Psoas muscle (tissue), 8 donors: ENCODE data around the gene ADGRG7. TPM values are rescaled to one million over a fixed set of nuclear protein-coding genes. Genes with fewer than 3 reads are reported as not detected.

Experiments
- ATAC-seq, 4 donors: fragments of 200-7000 bp; cut with Tn5 transposase; one replicate each; pipeline ENCODE4 v1.9.1; 2020; ENCODE audit warnings: moderate library complexity in 3 of 4, mild to moderate bottlenecking in 2 of 4
- DNase-seq, 2 donors: peaks; one replicate each; pipeline ENCODE4 v3.0.0-alpha.2; 2020
- H3K27ac ChIP-seq: fragments of 200-600 bp; one replicate; pipeline ENCODE4 v1.8.0; 2022
- H3K27me3 ChIP-seq, 3 donors: fragments of 200-600 bp in 1 of 3; one replicate each; pipeline versions ENCODE4 v1.6.1 to v1.8.0; 2013 to 2022; ENCODE audit warnings: low read length in 2 of 3, mild to moderate bottlenecking in 2 of 3, moderate library complexity in 1 of 3; ENCODE audit not compliant: insufficient read depth in 3 of 3
- H3K36me3 ChIP-seq, 2 donors: fragments of 200-600 bp in 1 of 2; one replicate each; pipeline versions ENCODE4 v1.6.1 to v1.8.0; 2013 to 2022; ENCODE audit warnings: low read depth in 1 of 2, mild to moderate bottlenecking in 1 of 2, moderate library complexity in 1 of 2; ENCODE audit not compliant: insufficient read depth in 1 of 2
- H3K4me1 ChIP-seq: fragments of 200-600 bp; one replicate; pipeline ENCODE4 v1.8.0; 2022
- H3K4me3 ChIP-seq: fragments of 200-600 bp; one replicate; pipeline ENCODE4 v1.8.0; 2022; ENCODE audit warnings: mild to moderate bottlenecking
- H3K9me3 ChIP-seq: fragments of 200-600 bp; one replicate; pipeline ENCODE4 v1.8.0; 2022
- CTCF ChIP-seq: fragments of 200-600 bp; IDR thresholded peaks from one replicate; pipeline ENCODE4 v1.8.0; 2022; ENCODE audit warnings: antibody characterized with exemption
- WGBS, 3 donors: extraction: QIAGEN DNeasy Blood & Tissue Kit; methylation state at CpG; one replicate each; pipeline versions ENCODE4 v1.1.6 to v1.1.7; 2013; 5-methylcytosine and 5-hydroxymethylcytosine counted together
- intact Hi-C, 2 donors: fragments of 100-400 bp; cut with DNase I; formaldehyde crosslinking; loops; one replicate each; pipeline versions ENCODE4 v1.11.0 to v1.14.2; 2022
- polyA plus RNA-seq, 3 donors: library from polyadenylated mRNA; stranded (reverse); fragments of 200-250 nt; gene quantifications; one replicate each; pipeline ENCODE4 v1.2.3, GENCODE V29; 2013
- total RNA-seq, 4 donors: library from RNA; stranded (reverse); fragmentation: NEBNext Ultra II Directional in 2 of 4; extraction: Animal tissue kit (Norgen Biotek cat#: 25700) in 2 of 4; gene quantifications; one replicate each; pipeline versions ENCODE4 v1.2.1 to v1.2.4, GENCODE V29; 2021 to 2023
- donor health status: healthy with polysubstance abuse.
- donor health status: DM: no; HTN: no; CAD: no; lungs with moderate emphysema.
- donor health status: Bipolar disorder and iron deficiency.
- donor health status: healthy.
- donor health status: DM: yes; HTN: yes; CAD: no.
- donor health status: DM: no; HTN: no; CAD: no.
- donor health status: DM: no; HTN: no; CAD: no.
- donor health status: DM: yes; HTN: yes; CAD: no.

ADGRG7 gene
- total and polyA plus RNA-seq, 7 donors = 0.04 to 0.22 TPM; not detected in 5

- intact Hi-C loops = no loop called here
- Histone ChIP-seq H3K4me3 (no peak overlapping the region), H3K9me3 (no peaks in the 10 kb centered on the region), H3K27me3 (no peaks in the 10 kb centered on the region), H3K36me3 (no peaks in the 10 kb centered on the region), H3K27ac (no peak overlapping the region), H3K4me1 (no peaks in the 10 kb centered on the region)
- ATAC-seq (no peak), DNase-seq (no peak)
- 94 to 97% (median 95%) methylated on average over 3 of the region's 3 CpGs for WGBS, 3 donors
- TF ChIP-seq CTCF = no peak
Observed at GRCh38 chr3:100584101-100584660, 25.2 kb upstream of the ADGRG7 start.

- TF ChIP-seq CTCF = no peak
- ATAC-seq (no peak), DNase-seq (no peak)
- Histone ChIP-seq H3K36me3 (no peaks in the 10 kb centered on the region), H3K4me1 (no peaks in the 10 kb centered on the region), H3K9me3 (no peaks in the 10 kb centered on the region), H3K4me3 (no peak overlapping the region), H3K27ac (no peak overlapping the region), H3K27me3 (no peaks in the 10 kb centered on the region)
- 77 to 100% (median 95%) methylated on average over 3 of the region's 3 CpGs for WGBS, 3 donors
- intact Hi-C loops = loop anchor here in 1 of 2 donors (5.0 kb wide), 1 partner anchor 270 kb away; no protein-coding TSS in a partner anchor
Observed at GRCh38 chr3:100586832-100587231, 22.6 kb upstream of the ADGRG7 start.

- intact Hi-C loops = loop anchor here in 1 of 2 donors (5.0 kb wide), 1 partner anchor 271 kb away; no protein-coding TSS in a partner anchor
- no peaks in the 10 kb centered on the region for H3K4me1 ChIP-seq
- DNase-seq (no peak), ATAC-seq (no peak)
- no peak overlapping the region for H3K4me3 ChIP-seq
- H3K27ac ChIP-seq = no peak overlapping the region
- no peaks in the 10 kb centered on the region for H3K9me3 ChIP-seq
- TF ChIP-seq CTCF = no peak
- no peaks in the 10 kb centered on the region for H3K36me3 ChIP-seq
- no peaks in the 10 kb centered on the region for H3K27me3 ChIP-seq
- 70 to 82% (median 81%) methylated on average over 1 of the region's 1 CpG for WGBS, 3 donors
Observed at GRCh38 chr3:100588251-100588650, 21.1 kb upstream of the ADGRG7 start.

- peak; percentile 81 to 93 (median 83) for ATAC-seq
- no peaks in the 10 kb centered on the region for H3K9me3 ChIP-seq
- no peak for DNase-seq
- H3K27ac ChIP-seq = no peak overlapping the region
- TF ChIP-seq CTCF = peak; percentile 91
- H3K4me3 ChIP-seq = peak overlapping the region; percentile 32
- intact Hi-C loops = loop anchor here (2.0 to 10.0 kb wide), 3 partner anchors 127 to 765 kb away; no protein-coding TSS in a partner anchor
- H3K4me1 ChIP-seq = no peaks in the 10 kb centered on the region
- H3K27me3 ChIP-seq = no peaks in the 10 kb centered on the region
- no peaks in the 10 kb centered on the region for H3K36me3 ChIP-seq
- WGBS, 3 donors = 22 to 28% (median 28%) methylated on average over 10 of the region's 10 CpGs
Observed at GRCh38 chr3:100590114-100590839, 19.1 kb upstream of the ADGRG7 start.
